Suprapubic skin (tissue), 4 donors: ENCODE data around the gene LITAFD. TPM values are rescaled to one million over a fixed set of nuclear protein-coding genes. Genes with fewer than 3 reads are reported as not detected.

Source experiments
- DNase-seq, 2 donors: peaks; one replicate each; pipeline ENCODE4 v3.0.0-alpha.2; 2019; ENCODE audit warnings: low spot score in 2 of 2
- H3K27ac ChIP-seq: fragments of 200-600 bp; sonication (generic); one replicate; pipeline ENCODE4 v1.5.1; 2019
- H3K27me3 ChIP-seq: fragments of 200-600 bp; sonication (generic); one replicate; pipeline ENCODE4 v1.5.1; 2019
- H3K36me3 ChIP-seq: fragments of 200-600 bp; sonication (generic); one replicate; pipeline ENCODE4 v1.5.1; 2019
- H3K4me1 ChIP-seq: fragments of 200-600 bp; sonication (generic); one replicate; pipeline ENCODE4 v1.5.1; 2019
- H3K4me3 ChIP-seq: fragments of 200-600 bp; sonication (generic); one replicate; pipeline ENCODE4 v1.5.1; 2019; ENCODE audit warnings: mild to moderate bottlenecking
- H3K9me3 ChIP-seq: fragments of 200-600 bp; sonication (generic); one replicate; pipeline ENCODE4 v1.5.1; 2019
- CTCF ChIP-seq, 2 donors: fragments of 200-600 bp in 1 of 2; fragments of 450-650 bp in 1 of 2; sonication (generic) in 1 of 2; IDR thresholded peaks; one replicate each; pipeline ENCODE4 v1.5.1; 2016 to 2019; ENCODE audit warnings: antibody characterized with exemption in 2 of 2, mild to moderate bottlenecking in 1 of 2, moderate library complexity in 1 of 2
- EP300 ChIP-seq: sonication (generic); formaldehyde crosslinking; IDR thresholded peaks from one replicate; pipeline ENCODE4 v1.6.1; 2017; ENCODE audit warnings: antibody characterized with exemption
- POLR2A ChIP-seq, 2 donors: fragments of 450-650 bp; IDR thresholded peaks; one replicate each; pipeline ENCODE4 v1.6.1; 2017; ENCODE audit warnings: antibody characterized with exemption in 2 of 2, mild to moderate bottlenecking in 2 of 2, moderate library complexity in 2 of 2
- POLR2AphosphoS5 ChIP-seq, 3 donors: sonication (generic); formaldehyde crosslinking; IDR thresholded peaks; one replicate each; pipeline ENCODE4 v1.6.1; 2017; ENCODE audit warnings: antibody characterized with exemption in 3 of 3
- WGBS: methylation state at CpG from one replicate; pipeline ENCODE4 v1.1.5; 2018; 5-methylcytosine and 5-hydroxymethylcytosine counted together
- total RNA-seq, 4 donors: library from RNA; depleted of rRNA; stranded (reverse); fragments of >200 nt; gene quantifications; one replicate each; pipeline ENCODE4 v1.1.0, GENCODE V29; 2016

LITAFD gene
- total RNA-seq, 4 donors from 2014 or later: not detected

DNA sequence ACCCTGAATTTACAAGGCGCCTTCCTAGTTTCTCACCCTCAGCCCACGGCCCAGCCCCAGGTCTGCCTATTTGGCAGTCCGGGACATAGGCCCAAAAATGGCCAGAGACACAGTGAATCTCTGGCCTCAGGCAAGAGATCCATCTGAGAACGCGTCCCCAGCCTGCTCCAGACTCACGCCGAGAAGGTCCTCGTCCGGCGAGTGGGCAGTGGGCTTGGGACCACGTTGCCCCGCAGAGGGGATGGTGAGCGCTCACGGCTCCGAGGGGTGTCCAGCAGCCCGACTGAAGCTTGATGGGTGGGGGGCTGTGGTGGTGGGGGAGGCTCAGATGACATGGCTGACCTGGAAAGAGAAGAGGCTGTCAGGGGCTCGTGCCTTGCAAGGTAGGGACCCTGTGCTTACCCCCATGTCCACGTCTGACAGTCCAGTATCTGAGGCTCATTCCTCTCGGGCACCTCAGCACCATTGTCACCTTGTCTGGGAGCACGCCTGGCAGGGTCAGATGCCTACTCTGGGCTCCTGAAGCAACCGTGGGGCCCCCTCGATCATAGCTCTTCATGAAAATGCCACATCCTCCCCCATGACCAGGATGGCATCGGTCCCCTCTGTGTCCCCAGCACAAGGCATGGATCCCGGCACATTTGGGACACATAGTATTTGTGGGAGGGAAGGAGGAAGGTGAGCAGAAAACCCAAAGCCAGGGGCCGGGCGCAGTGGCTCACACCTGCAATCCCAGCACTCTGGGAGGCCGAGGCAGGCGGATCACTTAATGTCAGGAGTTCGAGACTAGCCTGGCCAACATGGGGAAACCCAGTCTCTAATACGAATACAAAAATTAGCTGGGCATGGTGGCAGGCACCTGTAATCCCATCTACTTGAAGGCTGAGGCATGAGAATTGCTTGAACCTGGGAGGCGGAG is 22.9 kb upstream of the LITAFD start:
- Histone ChIP-seq H3K4me1 (peaks cover 16% of the 10 kb centered on the region), H3K27ac (no peak overlapping the region), H3K36me3 (peaks cover 41% of the 10 kb centered on the region), H3K4me3 (no peak overlapping the region), H3K9me3 (no peaks in the 10 kb centered on the region), H3K27me3 (no peaks in the 10 kb centered on the region)
- 92% methylated on average over 21 of the region's 31 CpGs for WGBS
- DNase-seq: no peak
- TF ChIP-seq EP300 (no peak), POLR2A (IDR thresholded peaks at IDR 0.05) (no peak), CTCF (IDR thresholded peaks at IDR 0.05) (no peak), POLR2AphosphoS5 (IDR thresholded peaks at IDR 0.05) (no peak)

- WGBS: 71% methylated on average over 23 of the region's 25 CpGs
- H3K4me1 ChIP-seq: peaks cover 26% of the 10 kb centered on the region
- H3K9me3 ChIP-seq: no peaks in the 10 kb centered on the region
- TF ChIP-seq EP300: no peak
- no peak for TF ChIP-seq CTCF (IDR thresholded peaks at IDR 0.05)
- TF ChIP-seq POLR2A (IDR thresholded peaks at IDR 0.05): no peak
- TF ChIP-seq POLR2AphosphoS5 (IDR thresholded peaks at IDR 0.05): no peak
- no peak overlapping the region for H3K27ac ChIP-seq
- H3K27me3 ChIP-seq: no peaks in the 10 kb centered on the region
- peaks cover 33% of the 10 kb centered on the region for H3K36me3 ChIP-seq
- no peak for DNase-seq
- H3K4me3 ChIP-seq: no peak overlapping the region
These were observed 22.0 kb upstream of the LITAFD start for GRCh38 chr16:8859913-8860881.

DNA sequence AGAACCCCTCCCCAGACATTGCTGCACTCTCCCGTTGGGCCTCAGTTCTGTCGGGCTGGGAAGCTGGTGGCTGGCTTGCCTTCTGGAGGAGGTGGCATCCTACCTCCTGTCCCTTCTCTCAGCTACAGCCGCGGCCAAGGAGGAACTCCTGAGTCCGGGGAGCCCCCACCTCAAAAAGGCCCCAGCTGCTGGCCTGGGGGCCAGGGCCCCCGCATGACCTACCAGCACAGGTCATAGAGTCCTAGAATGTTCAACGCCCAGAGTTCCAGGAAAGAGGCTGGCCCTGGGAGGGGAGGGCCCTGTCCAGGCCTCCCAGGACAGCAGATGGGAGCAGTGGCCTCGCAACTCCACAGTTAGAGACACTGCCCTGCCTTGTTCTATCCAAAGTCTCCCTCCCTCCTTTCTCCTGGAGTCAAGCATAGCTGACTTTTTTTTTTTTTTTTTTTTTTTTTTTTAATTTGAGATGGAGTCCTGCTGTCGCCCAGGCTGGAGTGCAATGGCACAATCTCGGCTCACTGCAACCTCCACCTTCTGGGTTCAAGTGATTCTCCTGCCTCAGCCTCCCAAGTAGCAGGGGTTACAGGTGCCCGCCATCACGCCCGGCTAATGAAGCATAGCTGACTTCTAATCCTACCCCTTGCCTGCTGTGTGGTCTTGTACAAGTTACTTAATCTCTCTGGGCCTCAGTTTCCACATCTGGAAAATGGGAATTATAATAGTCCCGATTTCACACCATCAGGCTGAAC is 20.4 kb upstream of the LITAFD start:
- peaks cover 18% of the 10 kb centered on the region for H3K36me3 ChIP-seq
- no peaks in the 10 kb centered on the region for H3K9me3 ChIP-seq
- H3K4me1 ChIP-seq: peaks cover 39% of the 10 kb centered on the region
- H3K27me3 ChIP-seq: no peaks in the 10 kb centered on the region
- no peak for DNase-seq
- no peak for TF ChIP-seq POLR2AphosphoS5 (IDR thresholded peaks at IDR 0.05)
- WGBS: 85% methylated on average over 9 of the region's 14 CpGs
- no peak overlapping the region for H3K4me3 ChIP-seq
- H3K27ac ChIP-seq: no peak overlapping the region

- Histone ChIP-seq H3K36me3 (peaks cover 15% of the 10 kb centered on the region), H3K27ac (no peak overlapping the region), H3K27me3 (no peaks in the 10 kb centered on the region), H3K9me3 (no peaks in the 10 kb centered on the region), H3K4me3 (no peak overlapping the region), H3K4me1 (peaks cover 46% of the 10 kb centered on the region)
- WGBS: 80% methylated on average over 14 of the region's 14 CpGs
- DNase-seq: no peak
- TF ChIP-seq CTCF (IDR thresholded peaks at IDR 0.05): no peak
- TF ChIP-seq POLR2A (IDR thresholded peaks at IDR 0.05): no peak
- TF ChIP-seq POLR2AphosphoS5 (IDR thresholded peaks at IDR 0.05): no peak
- TF ChIP-seq EP300: no peak
These were observed 19.6 kb upstream of the LITAFD start for GRCh38 chr16:8862309-8863130.
